OCI-LY7 (cell line): ENCODE measurements around the gene PPM1B. TPM values are rescaled to one million over a fixed set of nuclear protein-coding genes. Genes with fewer than 3 reads are reported as not detected.

Experiments used
- BruUV-seq: library from RNA; stranded (reverse); fragments of 400-500 nt; replicated peaks from 2 replicates; lab custom pipeline; 2021; lab: Mats Ljungman, UMichigan
- CTCF ChIA-PET: fragments of 300-600 bp; sonication (Branson Sonifier 250); formaldehyde crosslinking; loops from one replicate; lab custom pipeline; 2022; ENCODE audit warnings: antibody characterized with exemption; ENCODE audit not compliant: unreplicated experiment; lab: Charles Lee
- POLR2A ChIA-PET: fragments of 300-600 bp; sonication (Branson Sonifier 250); formaldehyde crosslinking; loops from one replicate; lab custom pipeline; 2022; ENCODE audit warnings: antibody characterized with exemption; lab: Charles Lee
- DNase-seq: peaks from one replicate; pipeline ENCODE4 v3.0.0-alpha.2; 2015; ENCODE audit warnings: low spot score
- H2AFZ ChIP-seq: fragments of 200-600 bp; sonication (generic), shearing (Covaris generic); 2 replicates; pipeline ENCODE4 v1.6.1; 2014; ENCODE audit warnings: mild to moderate bottlenecking, antibody characterized with exemption, low read length, moderate library complexity
- H3K27ac ChIP-seq: fragments of 200-600 bp; sonication (generic); 2 replicates; pipeline ENCODE4 v1.5.1; 2014; ENCODE audit warnings: mixed run types, low read depth, mild to moderate bottlenecking, moderate library complexity, low read length, inconsistent platforms; ENCODE audit not compliant: poor library complexity, severe bottlenecking
- H3K36me3 ChIP-seq: fragments of 200-600 bp; sonication (generic); 2 replicates; pipeline ENCODE4 v1.6.1; 2014; ENCODE audit warnings: mild to moderate bottlenecking, antibody characterized with exemption, low read length, moderate library complexity, mixed read lengths; ENCODE audit not compliant: insufficient read depth
- H3K4me1 ChIP-seq: fragments of 200-600 bp; sonication (generic); 2 replicates; pipeline ENCODE4 v1.5.1; 2014; ENCODE audit warnings: mild to moderate bottlenecking, low read length; ENCODE audit not compliant: insufficient read depth, poor library complexity, severe bottlenecking
- H3K4me2 ChIP-seq: fragments of 200-600 bp; sonication (generic); 2 replicates; pipeline ENCODE4 v1.6.1; 2014; ENCODE audit warnings: mild to moderate bottlenecking, low read length
- H3K4me3 ChIP-seq: fragments of 200-600 bp; sonication (generic); 2 replicates; pipeline ENCODE4 v1.5.1; 2014; ENCODE audit warnings: mild to moderate bottlenecking, low read depth, low read length; ENCODE audit not compliant: poor library complexity, severe bottlenecking
- H3K79me2 ChIP-seq: fragments of 200-600 bp; sonication (generic); 2 replicates; pipeline ENCODE4 v1.6.1; 2016; ENCODE audit warnings: low read depth, mild to moderate bottlenecking, low read length, moderate library complexity, mixed read lengths; ENCODE audit not compliant: insufficient read depth
- H3K9me2 ChIP-seq: fragments of 200-600 bp; sonication (generic); 2 replicates; pipeline ENCODE4 v1.6.1; 2016; ENCODE audit warnings: mild to moderate bottlenecking, low read length, mixed read lengths; ENCODE audit not compliant: insufficient read depth
- H3K9me3 ChIP-seq: fragments of 200-600 bp; sonication (generic); 2 replicates; pipeline ENCODE4 v1.6.1; 2014; ENCODE audit warnings: mild to moderate bottlenecking, mixed run types, low read length, mixed read lengths
- H4K20me1 ChIP-seq: fragments of 200-600 bp; sonication (generic); 2 replicates; pipeline ENCODE4 v1.6.1; 2014; ENCODE audit warnings: mild to moderate bottlenecking, antibody characterized with exemption, low read length, moderate library complexity, mixed read lengths; ENCODE audit not compliant: insufficient read depth
- CTCF ChIP-seq: fragments of 200-600 bp; sonication (generic); conservative IDR thresholded peaks from 2 replicates; pipeline ENCODE4 v1.5.1; 2014; ENCODE audit warnings: mild to moderate bottlenecking, antibody characterized with exemption, low read length, moderate library complexity, mixed read lengths
- EZH2phosphoT487 ChIP-seq: fragments of 200-600 bp; sonication (generic); IDR thresholded peaks from 2 replicates; pipeline ENCODE4 v1.6.1; 2018; ENCODE audit warnings: low read depth, borderline replicate concordance, mild to moderate bottlenecking, mixed run types, antibody characterized with exemption, low read length, moderate library complexity, mixed read lengths
- intact Hi-C: fragments of 100-400 bp; cut with micrococcal nuclease; formaldehyde crosslinking; loops from one replicate; pipeline ENCODE4 v1.10.0; 2022; ENCODE audit not compliant: unreplicated experiment
- total RNA-seq, 2 experiments: library from RNA; depleted of rRNA in 1 of 2; stranded (reverse); fragments of >200 nt in 1 of 2; shearing (Covaris generic) in 1 of 2; gene quantifications; 2 replicates each; pipeline ENCODE4 v1.2.3, GENCODE V29; 2014 to 2022

The PPM1B gene
- total RNA-seq, 2 experiments from 2014 or later, result 24.8 to 49.8 TPM

DNA sequence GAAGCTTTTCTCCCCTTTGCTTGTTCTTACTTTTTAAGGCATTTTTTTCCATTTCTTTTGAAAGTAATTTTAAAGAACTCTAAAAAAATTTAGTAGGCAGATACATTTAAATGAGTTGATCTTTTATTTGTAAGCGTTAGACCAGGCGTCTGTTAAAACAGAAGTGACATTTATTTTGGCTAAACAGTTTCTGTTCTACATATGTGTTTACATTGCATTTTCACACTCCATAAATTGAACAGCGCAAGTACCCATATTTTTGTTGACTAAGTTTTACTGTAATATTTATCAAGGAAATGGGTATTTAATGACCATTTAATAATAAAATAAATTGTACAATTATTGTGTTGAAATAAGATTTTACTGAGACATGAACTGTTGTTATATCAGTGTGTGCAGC lies 21.9 kb downstream of the PPM1B start:
- no peak overlapping the region for H3K27ac ChIP-seq

GRCh38 chr2:44191739-44192138 lies 23.1 kb downstream of the PPM1B start:
- H2AFZ ChIP-seq, result no peak overlapping the region
- H3K36me3 ChIP-seq, result peaks cover 28% of the 10 kb centered on the region
- H4K20me1 ChIP-seq, result peaks cover 9% of the 10 kb centered on the region
- no peaks in the 10 kb centered on the region for H3K4me1 ChIP-seq
- CTCF ChIA-PET, result no interaction called here
- no peak for TF ChIP-seq EZH2phosphoT487
- TF ChIP-seq CTCF, result no peak
- no peak overlapping the region for H3K4me3 ChIP-seq
- POLR2A ChIA-PET, result interaction anchor here (1.0 to 1.3 kb wide), 3 partner anchors 10 to 21 kb away, joined by 3 to 7 read pairs (median 5); no protein-coding TSS in a partner anchor
- H3K9me2 ChIP-seq, result no peaks in the 10 kb centered on the region
- H3K27ac ChIP-seq, result no peak overlapping the region
- H3K79me2 ChIP-seq, result peaks cover 77% of the 10 kb centered on the region
- H3K9me3 ChIP-seq, result no peaks in the 10 kb centered on the region
- no peak overlapping the region for H3K4me2 ChIP-seq
- no TSS peak for BruUV-seq
- DNase-seq, result no peak
- intact Hi-C loops, result no loop called here

More for the DNA sequence above, 21.9 kb downstream of the PPM1B start:
- Histone ChIP-seq H3K9me3 (no peaks in the 10 kb centered on the region), H2AFZ (no peak overlapping the region), H4K20me1 (peaks cover 9% of the 10 kb centered on the region), H3K9me2 (no peaks in the 10 kb centered on the region), H3K4me2 (no peak overlapping the region), H3K79me2 (peaks cover 81% of the 10 kb centered on the region), H3K4me1 (no peaks in the 10 kb centered on the region), H3K4me3 (no peak overlapping the region), H3K36me3 (peaks cover 32% of the 10 kb centered on the region)
- DNase-seq, result no peak
- ChIA-PET CTCF (no interaction called here), POLR2A (interaction anchor here (1.3 to 1.7 kb wide), 2 partner anchors 9 to 11 kb away, joined by 5 to 6 read pairs; no protein-coding TSS in a partner anchor)
- intact Hi-C loops, result no loop called here
- TF ChIP-seq CTCF (no peak), EZH2phosphoT487 (no peak)
- no TSS peak for BruUV-seq

DNA sequence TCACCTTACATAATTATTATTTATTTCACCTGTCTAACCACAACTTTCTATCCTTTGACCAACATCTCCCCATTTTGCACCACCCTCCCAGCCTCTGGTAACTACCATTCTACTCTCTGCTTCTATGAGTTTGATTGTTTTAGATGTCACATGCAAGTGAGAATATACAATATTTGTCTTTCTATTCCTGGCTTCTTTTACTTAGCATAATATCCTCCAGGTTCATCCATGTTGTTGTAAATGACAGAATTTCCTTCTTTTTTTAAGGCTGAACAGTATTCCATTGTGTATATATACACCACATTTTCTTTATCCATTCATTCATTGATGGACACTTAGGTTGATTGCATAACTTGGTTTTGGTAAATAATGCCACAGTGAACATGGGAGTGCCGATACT lies 24.0 kb downstream of the PPM1B start:
- Histone ChIP-seq H3K9me2 (no peaks in the 10 kb centered on the region), H2AFZ (no peak overlapping the region), H4K20me1 (peaks cover 9% of the 10 kb centered on the region), H3K27ac (no peak overlapping the region), H3K79me2 (peaks cover 78% of the 10 kb centered on the region), H3K9me3 (no peaks in the 10 kb centered on the region), H3K4me3 (no peak overlapping the region), H3K36me3 (peaks cover 22% of the 10 kb centered on the region), H3K4me1 (no peaks in the 10 kb centered on the region), H3K4me2 (no peak overlapping the region)
- no peak for TF ChIP-seq EZH2phosphoT487
- TF ChIP-seq CTCF, result no peak
- ChIA-PET CTCF (no interaction called here), POLR2A (no interaction called here)
- no TSS peak for BruUV-seq
- no peak for DNase-seq
- intact Hi-C loops, result no loop called here
